H54 (cell line): Measurements from ENCODE around the gene LDAH.

Source experiments
- DNase-seq: peaks from one replicate; pipeline ENCODE4 v3.0.0; 2011; ENCODE audit warnings: low spot score, mixed read lengths; ENCODE audit not compliant: insufficient read length
- FAIRE-seq: peaks from 3 replicates; lab custom pipeline; 2011; peaks lifted over from hg19 to GRCh38; lab: Jason Lieb, UNC
- POLR2A ChIP-seq: IDR thresholded peaks from 2 replicates; pipeline ENCODE4 v1.6.1; 2011; ENCODE audit warnings: low read depth, mild to moderate bottlenecking, low read length

The LDAH gene

DNA sequence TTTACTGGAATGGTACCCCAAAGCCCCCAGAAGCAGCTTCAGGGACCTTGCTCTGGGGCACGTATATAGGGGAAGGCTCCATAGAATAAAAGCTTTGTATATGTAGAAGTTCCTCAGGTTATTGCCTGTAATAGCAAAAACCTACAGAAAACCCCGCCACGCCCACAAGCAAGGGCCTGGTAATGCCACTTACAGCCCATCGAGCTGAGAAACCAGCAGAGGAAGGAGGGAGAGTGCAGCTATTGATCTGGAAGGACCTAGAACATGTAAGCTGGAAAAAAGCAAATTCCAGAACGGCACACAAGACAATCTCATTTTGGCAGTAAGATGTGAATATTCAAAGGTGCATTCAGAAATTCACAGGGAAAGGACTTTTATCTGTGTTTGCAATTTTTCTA, 187.8 kb downstream of the LDAH start:
- TF ChIP-seq POLR2A, result no peak
- DNase-seq (no peak), FAIRE-seq (no peak)

GRCh38 chr2:20634507-20635112, 188.3 kb downstream of the LDAH start:
- no peak for DNase-seq
- TF ChIP-seq POLR2A, result no peak
- FAIRE-seq, result no peak
